ENCODE results near the gene CCDC47.
A peak's percentile ranks its signal among the peaks of the same experiment; 100 is the strongest.
"Not testable (repeated sequence)": the region's sequence is repeated elsewhere in the genome, so short reads cannot be mapped to it uniquely, and the experiment has no call there.

Gene CCDC47

GRCh38 chr17:63773272-63774140, at the start of gene CCDC47:
Gene CCDC47, minus strand, starts transcription at chr17:63773597. Its CDS starts 7,422 bp downstream, at chr17:63766175.
- DNase-seq: peak; percentile 96

GRCh38 chr17:63822537-63822936, 49.1 kb upstream of the CCDC47 start:
- no peak for DNase-seq

GRCh38 chr17:63821804-63822203, 48.4 kb upstream of the CCDC47 start:
- DNase-seq: no peak

GRCh38 chr17:63820963-63821561, 47.7 kb upstream of the CCDC47 start:
- DNase-seq: no peak

- DNase-seq: no peak
Observed at GRCh38 chr17:63819585-63820537, 46.5 kb upstream of the CCDC47 start.

GRCh38 chr17:63819131-63819530, 45.7 kb upstream of the CCDC47 start:
- DNase-seq: no peak

- DNase-seq: no peak
Observed at GRCh38 chr17:63817736-63818385, 44.5 kb upstream of the CCDC47 start.

- DNase-seq: no peak
Observed at GRCh38 chr17:63816669-63817068, 43.3 kb upstream of the CCDC47 start.

- DNase-seq: no peak
Observed at GRCh38 chr17:63816123-63816522, 42.7 kb upstream of the CCDC47 start.

- DNase-seq: no peak
Observed at GRCh38 chr17:63809970-63810369, 36.6 kb upstream of the CCDC47 start.

GRCh38 chr17:63805591-63805990, 32.2 kb upstream of the CCDC47 start:
- DNase-seq: no peak

GRCh38 chr17:63804328-63804727, 30.9 kb upstream of the CCDC47 start:
- no peak for DNase-seq

GRCh38 chr17:63800783-63801182, 27.4 kb upstream of the CCDC47 start:
- DNase-seq: no peak

- DNase-seq: no peak
Observed at GRCh38 chr17:63798572-63799106, 25.2 kb upstream of the CCDC47 start.

GRCh38 chr17:63796375-63796774, 23.0 kb upstream of the CCDC47 start:
- DNase-seq: not testable (repeated sequence)

GRCh38 chr17:63792055-63792729, 18.8 kb upstream of the CCDC47 start:
- no peak for DNase-seq

GRCh38 chr17:63790057-63790456, 16.7 kb upstream of the CCDC47 start:
- no peak for DNase-seq

GRCh38 chr17:63786971-63787711, 13.7 kb upstream of the CCDC47 start:
- DNase-seq: no peak

GRCh38 chr17:63786117-63786516, 12.7 kb upstream of the CCDC47 start:
- DNase-seq: no peak

GRCh38 chr17:63785556-63785955, 12.2 kb upstream of the CCDC47 start:
- DNase-seq: no peak

- DNase-seq: no peak
Observed at GRCh38 chr17:63783522-63783921, 10.1 kb upstream of the CCDC47 start.

All from SHP77 treated with DMSO at 0.1 percent for 48 hours (cell line).